NOMO-1 treated with dmso at 0.1 percent for 144 hours (cell line): ENCODE measurements around the gene DUOX2.
"Not testable (repeated sequence)": the region's sequence is repeated elsewhere in the genome, so short reads cannot be mapped to it uniquely, and the experiment has no call there.

Experiments
- DNase-seq: peaks from one replicate; lab custom pipeline; 2025; ENCODE audit not compliant: unreplicated experiment; lab: John Stamatoyannopoulos, UW

Gene DUOX2

GRCh38 chr15:45120081-45120972 lies 6.4 kb upstream of the DUOX2 start:
- no peak for DNase-seq

- no peak for DNase-seq
Observed at GRCh38 chr15:45118996-45119395, 5.0 kb upstream of the DUOX2 start.

- DNase-seq, result peak; percentile 77
Observed at GRCh38 chr15:45118131-45118588, 4.2 kb upstream of the DUOX2 start.

GRCh38 chr15:45117308-45118130 lies 3.5 kb upstream of the DUOX2 start:
- DNase-seq, result no peak

GRCh38 chr15:45116482-45117307 lies 2.7 kb upstream of the DUOX2 start:
- no peak for DNase-seq

- no peak for DNase-seq
Observed at GRCh38 chr15:45116006-45116481, 2.1 kb upstream of the DUOX2 start.

- no peak for DNase-seq
Observed at GRCh38 chr15:45115312-45115820, 1.4 kb upstream of the DUOX2 start.

- no peak for DNase-seq
Observed at GRCh38 chr15:45114751-45115085, 746 bp upstream of the DUOX2 start.

GRCh38 chr15:45113380-45113990 lies 487 bp downstream of the DUOX2 start:
- DNase-seq, result no peak

GRCh38 chr15:45112591-45113379 lies 1.2 kb downstream of the DUOX2 start:
- no peak for DNase-seq

- DNase-seq, result no peak
Observed at GRCh38 chr15:45112143-45112590, 1.8 kb downstream of the DUOX2 start.

- no peak for DNase-seq
Observed at GRCh38 chr15:45111390-45112142, 2.4 kb downstream of the DUOX2 start.

GRCh38 chr15:45110256-45110820 lies 3.6 kb downstream of the DUOX2 start:
- DNase-seq, result no peak

- no peak for DNase-seq
Observed at GRCh38 chr15:45107941-45108630, 5.9 kb downstream of the DUOX2 start.

- no peak for DNase-seq
Observed at GRCh38 chr15:45106002-45106790, 7.8 kb downstream of the DUOX2 start.

GRCh38 chr15:45105586-45105985 lies 8.4 kb downstream of the DUOX2 start:
- DNase-seq, result no peak

GRCh38 chr15:45104170-45104569 lies 9.8 kb downstream of the DUOX2 start:
- DNase-seq, result not testable (repeated sequence)
